ENCODE measurements around the gene SLC27A1.

SLC27A1 gene

DNA sequence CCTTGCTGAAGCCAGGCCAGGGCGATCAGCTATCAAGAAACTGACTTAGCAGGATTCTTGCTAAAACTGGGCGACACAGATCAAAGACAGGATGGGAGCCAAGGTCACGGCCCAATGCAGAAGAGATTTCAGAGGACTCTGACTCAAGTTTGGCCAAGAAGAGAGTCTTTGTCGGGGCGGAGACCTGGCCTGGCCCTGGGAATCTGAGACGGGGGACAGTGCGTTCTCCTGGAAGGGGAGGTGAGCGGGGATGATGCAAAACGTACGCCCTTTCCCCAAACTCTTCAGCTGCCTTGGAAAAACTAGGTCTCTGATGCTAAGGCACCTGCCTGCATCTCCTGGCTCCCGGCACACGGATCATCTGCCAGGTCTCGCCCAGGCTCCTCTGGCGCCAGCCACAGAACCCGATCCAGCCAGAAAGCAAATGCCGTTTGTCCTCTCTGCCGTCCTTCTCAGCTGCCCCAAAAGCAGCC lies 40.6 kb upstream of the SLC27A1 start:
- H3K4me3 ChIP-seq (ENCODE audit: severe bottlenecking) = no peak overlapping the region
- DNase-seq (ENCODE audit: low spot score) (no peak), ATAC-seq (ENCODE audit: low read depth) (peak; percentile 23; the same call in 1 of the 3 replicates)
- TF ChIP-seq, protein P1, sequence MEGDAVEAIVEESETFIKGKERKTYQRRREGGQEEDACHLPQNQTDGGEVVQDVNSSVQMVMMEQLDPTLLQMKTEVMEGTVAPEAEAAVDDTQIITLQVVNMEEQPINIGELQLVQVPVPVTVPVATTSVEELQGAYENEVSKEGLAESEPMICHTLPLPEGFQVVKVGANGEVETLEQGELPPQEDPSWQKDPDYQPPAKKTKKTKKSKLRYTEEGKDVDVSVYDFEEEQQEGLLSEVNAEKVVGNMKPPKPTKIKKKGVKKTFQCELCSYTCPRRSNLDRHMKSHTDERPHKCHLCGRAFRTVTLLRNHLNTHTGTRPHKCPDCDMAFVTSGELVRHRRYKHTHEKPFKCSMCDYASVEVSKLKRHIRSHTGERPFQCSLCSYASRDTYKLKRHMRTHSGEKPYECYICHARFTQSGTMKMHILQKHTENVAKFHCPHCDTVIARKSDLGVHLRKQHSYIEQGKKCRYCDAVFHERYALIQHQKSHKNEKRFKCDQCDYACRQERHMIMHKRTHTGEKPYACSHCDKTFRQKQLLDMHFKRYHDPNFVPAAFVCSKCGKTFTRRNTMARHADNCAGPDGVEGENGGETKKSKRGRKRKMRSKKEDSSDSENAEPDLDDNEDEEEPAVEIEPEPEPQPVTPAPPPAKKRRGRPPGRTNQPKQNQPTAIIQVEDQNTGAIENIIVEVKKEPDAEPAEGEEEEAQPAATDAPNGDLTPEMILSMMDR (IDR thresholded peaks at IDR 0.05; ENCODE audit: poor library complexity, severe bottlenecking) = no peak
- no peaks in the 10 kb centered on the region for H3K9me3 ChIP-seq (ENCODE audit: severe bottlenecking)
- H3K4me1 ChIP-seq (ENCODE audit: insufficient read depth, poor library complexity, severe bottlenecking) = no peaks in the 10 kb centered on the region
- no peak overlapping the region for H3K27ac ChIP-seq (ENCODE audit: poor library complexity, severe bottlenecking)
- no peaks in the 10 kb centered on the region for H3K36me3 ChIP-seq (ENCODE audit: low read depth)
- H3K27me3 ChIP-seq (ENCODE audit: insufficient read depth, poor library complexity, severe bottlenecking) = no peaks in the 10 kb centered on the region

DNA sequence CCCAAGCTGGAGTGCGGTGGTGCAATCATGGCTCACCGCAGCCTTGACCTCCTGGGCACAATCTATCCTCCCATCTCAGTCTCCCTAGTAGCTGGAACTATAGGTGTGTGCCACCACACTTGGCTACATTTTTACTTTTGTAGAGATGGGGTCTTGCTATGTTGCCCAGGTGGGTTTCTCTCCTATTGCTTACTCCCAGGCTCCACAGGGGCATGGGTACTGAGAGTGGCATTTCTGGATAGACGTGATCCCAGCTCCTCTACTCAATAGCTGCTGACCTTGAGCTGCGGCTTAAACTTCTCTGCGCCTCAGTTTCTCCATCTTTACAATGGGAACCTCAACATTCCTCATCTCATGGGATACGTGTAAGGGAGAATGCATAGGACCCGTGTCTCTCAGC lies 38.9 kb upstream of the SLC27A1 start:
- Histone ChIP-seq H3K9me3 (ENCODE audit: severe bottlenecking) (no peaks in the 10 kb centered on the region), H3K36me3 (ENCODE audit: low read depth) (no peaks in the 10 kb centered on the region), H3K27me3 (ENCODE audit: insufficient read depth, poor library complexity, severe bottlenecking) (no peaks in the 10 kb centered on the region), H3K27ac (ENCODE audit: poor library complexity, severe bottlenecking) (no peak overlapping the region), H3K4me1 (ENCODE audit: insufficient read depth, poor library complexity, severe bottlenecking) (no peaks in the 10 kb centered on the region), H3K4me3 (ENCODE audit: severe bottlenecking) (no peak overlapping the region)
- DNase-seq (ENCODE audit: low spot score) = no peak
- TF ChIP-seq, protein P1 (IDR thresholded peaks at IDR 0.05; ENCODE audit: poor library complexity, severe bottlenecking) = no peak
- ATAC-seq (ENCODE audit: low read depth) = no peak

DNA sequence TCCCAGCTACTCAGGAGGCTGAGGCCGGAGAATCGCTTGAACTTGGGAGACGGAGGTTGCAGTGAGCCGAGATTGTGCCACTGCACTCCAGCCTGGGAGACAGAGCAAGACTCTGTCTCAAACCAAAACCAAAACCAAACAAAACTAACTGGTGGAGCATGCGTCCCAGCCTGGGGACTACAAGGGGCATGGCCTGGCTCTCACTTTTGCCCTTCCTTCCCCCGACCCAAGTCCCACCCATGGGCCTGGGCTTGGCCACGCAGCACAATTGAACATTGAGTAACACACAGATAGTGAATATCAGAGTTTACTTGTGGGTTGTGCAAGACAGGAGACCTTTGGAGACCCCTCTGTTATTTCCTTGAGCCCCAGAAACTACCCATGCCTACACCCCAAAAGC lies 35.1 kb upstream of the SLC27A1 start:
- TF ChIP-seq, protein P1 (IDR thresholded peaks at IDR 0.05; ENCODE audit: poor library complexity, severe bottlenecking) = no peak
- Histone ChIP-seq H3K27ac (ENCODE audit: poor library complexity, severe bottlenecking) (no peak overlapping the region), H3K4me3 (ENCODE audit: severe bottlenecking) (no peak overlapping the region), H3K4me1 (ENCODE audit: insufficient read depth, poor library complexity, severe bottlenecking) (no peaks in the 10 kb centered on the region), H3K36me3 (ENCODE audit: low read depth) (no peaks in the 10 kb centered on the region), H3K9me3 (ENCODE audit: severe bottlenecking) (no peaks in the 10 kb centered on the region), H3K27me3 (ENCODE audit: insufficient read depth, poor library complexity, severe bottlenecking) (no peaks in the 10 kb centered on the region)
- DNase-seq (ENCODE audit: low spot score) (no peak), ATAC-seq (ENCODE audit: low read depth) (no peak)

DNA sequence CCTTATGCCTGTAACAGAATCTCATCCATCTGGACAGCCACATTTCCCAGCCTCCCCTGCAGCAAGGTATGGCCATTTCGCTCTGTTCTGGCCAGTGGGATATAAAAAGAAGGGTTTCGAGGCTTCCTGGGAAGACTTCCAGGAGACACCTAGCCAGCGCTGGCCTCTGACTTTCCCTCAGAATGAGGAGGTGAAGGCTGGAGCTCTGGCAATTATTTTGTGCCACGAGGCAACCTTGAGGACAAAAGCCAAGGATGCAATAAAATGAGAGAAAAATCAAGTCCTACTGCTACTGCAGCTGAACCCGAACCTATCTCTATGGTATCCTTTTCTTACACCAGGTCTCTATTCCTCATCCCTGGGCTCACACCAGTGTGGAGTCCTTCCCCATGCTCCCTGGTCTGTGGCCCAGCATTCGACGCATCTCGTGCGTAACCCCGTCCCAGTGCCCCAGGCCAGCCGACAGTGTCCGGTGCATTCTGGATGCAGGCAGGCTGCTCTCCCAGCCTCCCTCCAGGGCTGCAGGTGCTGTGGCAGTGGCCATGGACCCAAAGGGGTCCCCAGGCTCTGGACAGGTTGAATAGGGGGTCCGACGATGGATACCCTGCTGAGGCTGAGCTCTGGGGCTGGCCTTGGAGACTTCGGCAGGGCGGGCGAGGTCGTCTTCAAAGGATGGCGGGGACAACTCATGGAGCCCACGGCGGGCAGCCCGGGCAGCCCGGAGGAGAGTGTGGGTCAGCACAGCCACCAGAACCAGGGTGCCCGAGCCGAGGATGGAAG lies 34.0 kb upstream of the SLC27A1 start:
- no peak overlapping the region for H3K27ac ChIP-seq (ENCODE audit: poor library complexity, severe bottlenecking)
- no peaks in the 10 kb centered on the region for H3K27me3 ChIP-seq (ENCODE audit: insufficient read depth, poor library complexity, severe bottlenecking)
- no peaks in the 10 kb centered on the region for H3K36me3 ChIP-seq (ENCODE audit: low read depth)
- H3K4me1 ChIP-seq (ENCODE audit: insufficient read depth, poor library complexity, severe bottlenecking) = no peaks in the 10 kb centered on the region
- ATAC-seq (ENCODE audit: low read depth) (no peak), DNase-seq (ENCODE audit: low spot score) (no peak)
- no peak overlapping the region for H3K4me3 ChIP-seq (ENCODE audit: severe bottlenecking)
- no peaks in the 10 kb centered on the region for H3K9me3 ChIP-seq (ENCODE audit: severe bottlenecking)
- TF ChIP-seq, protein P1 (IDR thresholded peaks at IDR 0.05; ENCODE audit: poor library complexity, severe bottlenecking) = no peak

DNA sequence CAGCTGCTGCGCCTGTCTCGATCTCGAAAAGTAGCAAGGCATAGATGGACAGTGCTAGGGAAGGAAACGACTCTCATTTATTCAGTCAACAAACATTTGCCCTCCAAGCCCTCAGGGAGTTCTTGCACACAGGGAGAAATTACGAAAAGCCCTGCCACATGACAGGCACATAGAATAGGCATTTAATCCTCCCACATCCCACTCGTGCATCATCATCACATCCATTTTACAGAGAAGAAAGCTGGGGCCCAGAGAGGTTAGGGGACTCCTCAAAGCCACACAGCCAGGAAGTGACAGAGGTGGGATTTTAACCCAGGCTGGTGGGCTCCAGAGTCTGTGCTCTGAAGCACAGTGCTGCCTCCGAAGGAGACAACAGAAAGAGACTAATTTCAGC lies 33.5 kb upstream of the SLC27A1 start:
- Histone ChIP-seq H3K9me3 (ENCODE audit: severe bottlenecking) (no peaks in the 10 kb centered on the region), H3K4me3 (ENCODE audit: severe bottlenecking) (no peak overlapping the region), H3K36me3 (ENCODE audit: low read depth) (no peaks in the 10 kb centered on the region), H3K27ac (ENCODE audit: poor library complexity, severe bottlenecking) (no peak overlapping the region), H3K4me1 (ENCODE audit: insufficient read depth, poor library complexity, severe bottlenecking) (peaks cover 2% of the 10 kb centered on the region), H3K27me3 (ENCODE audit: insufficient read depth, poor library complexity, severe bottlenecking) (no peaks in the 10 kb centered on the region)
- DNase-seq (ENCODE audit: low spot score) = no peak
- ATAC-seq (ENCODE audit: low read depth) = no peak
- TF ChIP-seq, protein P1 (IDR thresholded peaks at IDR 0.05; ENCODE audit: poor library complexity, severe bottlenecking) = no peak

Measured in RWPE2 (cell line).